H1 (cell line): ENCODE results near the gene CCDC51. TPM values are rescaled to one million over a fixed set of nuclear protein-coding genes. Genes with fewer than 3 reads are reported as not detected.

Source experiments
- CTCF ChIA-PET: fragments of 300-600 bp; sonication (Branson Sonifier 250); formaldehyde crosslinking; loops from one replicate; lab custom pipeline; 2021; ENCODE audit not compliant: partially characterized antibody; lab: Charles Lee
- POLR2A ChIA-PET: fragments of 300-600 bp; sonication (Branson Sonifier 250); formaldehyde crosslinking; loops from one replicate; lab custom pipeline; 2021; ENCODE audit warnings: inconsistent platforms; ENCODE audit not compliant: partially characterized antibody; lab: Charles Lee
- DNase-seq, 2 experiments: peaks; one replicate each; pipeline versions ENCODE4 v3.0.0 to v3.0.0-alpha.2; 2010 to 2022; ENCODE audit warnings: low spot score in 2 of 2, low read depth in 1 of 2, mixed read lengths in 1 of 2
- FAIRE-seq: peaks from 2 replicates; lab custom pipeline; 2011; peaks lifted over from hg19 to GRCh38; lab: Jason Lieb, UNC
- H2AFZ ChIP-seq: 2 replicates; pipeline ENCODE4 v1.8.1; 2012; ENCODE audit warnings: low read length, inconsistent platforms
- H2AK5ac ChIP-seq: 2 replicates; pipeline ENCODE4 v1.6.1; 2013; ENCODE audit warnings: low read depth, low read length
- H2BK120ac ChIP-seq: replicated peaks from 2 replicates; pipeline ENCODE3; 2013; ENCODE audit warnings: low read depth, low read length, inconsistent platforms
- H2BK12ac ChIP-seq: 2 replicates; pipeline ENCODE4 v1.6.1; 2013; ENCODE audit warnings: low read depth, low read length
- H2BK15ac ChIP-seq: 2 replicates; pipeline ENCODE4 v1.6.1; 2013; ENCODE audit warnings: low read length
- H2BK20ac ChIP-seq: 2 replicates; pipeline ENCODE4 v1.6.1; 2013; ENCODE audit warnings: low read length
- H2BK5ac ChIP-seq: 2 replicates; pipeline ENCODE4 v1.6.1; 2013; ENCODE audit warnings: low read depth, low read length
- H3K14ac ChIP-seq: 2 replicates; pipeline ENCODE4 v1.6.1; 2013; ENCODE audit warnings: inconsistent platforms; ENCODE audit not compliant: insufficient read length
- H3K18ac ChIP-seq: 2 replicates; pipeline ENCODE4 v1.6.1; 2013; ENCODE audit warnings: low read length; ENCODE audit errors: extremely low read depth
- H3K23ac ChIP-seq: 2 replicates; pipeline ENCODE4 v1.6.1; 2013; ENCODE audit warnings: inconsistent platforms; ENCODE audit not compliant: insufficient read length
- H3K23me2 ChIP-seq: 2 replicates; pipeline ENCODE4 v1.6.1; 2013; ENCODE audit warnings: low read depth, low read length
- H3K27ac ChIP-seq: 2 replicates; pipeline ENCODE4 v1.6.1; 2011; ENCODE audit warnings: low read depth, low read length, inconsistent platforms
- H3K27me3 ChIP-seq, 4 experiments: replicated peaks in 1 of 4; 1 replicate in 1 of 4; 2 replicates in 3 of 4; pipeline versions ENCODE4 v1.6.1 to v1.8.1; 2011 to 2013; ENCODE audit warnings: low read length in 3 of 4, mild to moderate bottlenecking in 3 of 4, inconsistent platforms in 2 of 4, mixed read lengths in 2 of 4, moderate library complexity in 1 of 4; ENCODE audit not compliant: control insufficient read depth in 3 of 4, insufficient read depth in 3 of 4; ENCODE audit errors: extremely low read depth in 1 of 4
- H3K36me3 ChIP-seq, 4 experiments: 2 replicates each; pipeline versions ENCODE4 v1.6.1 to v1.8.1; 2011 to 2013; ENCODE audit warnings: mild to moderate bottlenecking in 4 of 4, low read length in 3 of 4, moderate library complexity in 2 of 4, control low read depth in 1 of 4, inconsistent platforms in 1 of 4; ENCODE audit not compliant: insufficient read depth in 4 of 4, control insufficient read depth in 2 of 4
- H3K4ac ChIP-seq: replicated peaks from 2 replicates; pipeline ENCODE3; 2013; ENCODE audit warnings: low read length, low read depth, mixed read lengths, inconsistent platforms; ENCODE audit not compliant: insufficient read length
- H3K4me1 ChIP-seq, 4 experiments: replicated peaks in 1 of 4; 1 replicate in 1 of 4; 2 replicates in 3 of 4; pipeline versions ENCODE4 v1.6.1 to v1.8.1; 2011 to 2013; ENCODE audit warnings: low read length in 3 of 4, inconsistent platforms in 2 of 4, mixed read lengths in 1 of 4; ENCODE audit not compliant: insufficient read depth in 4 of 4, control insufficient read depth in 3 of 4
- H3K4me2 ChIP-seq, 2 experiments: 2 replicates each; pipeline versions ENCODE4 v1.6.1 to v1.8.1; 2011 to 2013; ENCODE audit warnings: low read depth in 2 of 2, low read length in 2 of 2, control low read depth in 1 of 2, inconsistent platforms in 1 of 2, mild to moderate bottlenecking in 1 of 2; ENCODE audit not compliant: insufficient read depth in 1 of 2
- H3K4me3 ChIP-seq, 4 experiments: fragments of 200-600, 300-600 bp in 1 of 4; sonication (generic), shearing (Covaris generic), sonication (Bioruptor Twin) in 1 of 4; 2 replicates each; pipeline versions ENCODE4 v1.5.1 to v1.8.1; 2011 to 2016; ENCODE audit warnings: low read length in 4 of 4, low read depth in 3 of 4, control low read depth in 2 of 4, inconsistent platforms in 2 of 4, mild to moderate bottlenecking in 2 of 4, mixed read lengths in 1 of 4, moderate library complexity in 1 of 4; ENCODE audit not compliant: insufficient read depth in 2 of 4; ENCODE audit errors: extremely low read depth in 1 of 4
- H3K56ac ChIP-seq: replicated peaks from 2 replicates; pipeline ENCODE3; 2013; ENCODE audit warnings: low read depth, mild to moderate bottlenecking, mixed read lengths, low read length, inconsistent platforms; ENCODE audit not compliant: insufficient read length
- H3K79me1 ChIP-seq: 2 replicates; pipeline ENCODE4 v1.6.1; 2013; ENCODE audit warnings: low read depth, low read length, control low read depth
- H3K79me2 ChIP-seq, 2 experiments: 2 replicates each; pipeline versions ENCODE4 v1.6.1 to v1.8.1; 2012 to 2013; ENCODE audit warnings: low read length in 2 of 2, mild to moderate bottlenecking in 2 of 2, inconsistent platforms in 1 of 2; ENCODE audit not compliant: insufficient read depth in 2 of 2, control insufficient read depth in 1 of 2
- H3K9ac ChIP-seq, 4 experiments: replicated peaks in 1 of 4; 1 replicate in 1 of 4; 2 replicates in 3 of 4; pipeline versions ENCODE4 v1.6.1 to v1.8.1; 2011 to 2013; ENCODE audit warnings: low read depth in 3 of 4, low read length in 3 of 4, control low read depth in 2 of 4, mild to moderate bottlenecking in 2 of 4, moderate library complexity in 2 of 4, inconsistent platforms in 1 of 4; ENCODE audit errors: extremely low read depth in 1 of 4
- H3K9me3 ChIP-seq, 2 experiments: 2 replicates each; pipeline versions ENCODE4 v1.6.1 to v1.8.1; 2012 to 2013; ENCODE audit warnings: mild to moderate bottlenecking in 2 of 2, moderate library complexity in 2 of 2, control low read depth in 1 of 2, inconsistent platforms in 1 of 2, low read depth in 1 of 2, low read length in 1 of 2, mixed read lengths in 1 of 2; ENCODE audit not compliant: insufficient read depth in 2 of 2
- H4K20me1 ChIP-seq, 2 experiments: replicated peaks in 1 of 2; 2 replicates each; pipeline versions ENCODE3 to v1.8.1; 2011 to 2013; ENCODE audit warnings: inconsistent platforms in 2 of 2, low read length in 2 of 2, mild to moderate bottlenecking in 1 of 2; ENCODE audit not compliant: insufficient read depth in 2 of 2, control insufficient read depth in 1 of 2
- H4K5ac ChIP-seq: 2 replicates; pipeline ENCODE4 v1.6.1; 2013; ENCODE audit warnings: low read length, low read depth, mixed read lengths, inconsistent platforms; ENCODE audit not compliant: insufficient read length
- H4K8ac ChIP-seq: 2 replicates; pipeline ENCODE4 v1.8.0; 2013; ENCODE audit warnings: mild to moderate bottlenecking, moderate library complexity, low read length, inconsistent platforms; ENCODE audit not compliant: insufficient read depth; ENCODE audit errors: extremely low read depth
- H4K91ac ChIP-seq: replicated peaks from 2 replicates; pipeline ENCODE3; 2013; ENCODE audit warnings: low read length, mixed read lengths, inconsistent platforms; ENCODE audit not compliant: insufficient read length
- CTCF ChIP-seq, 3 experiments: IDR thresholded peaks; 1 replicate in 2 of 3; 2 replicates in 1 of 3; pipeline versions ENCODE4 v1.5.1 to v1.6.1; 2011; ENCODE audit warnings: low read length in 3 of 3, mild to moderate bottlenecking in 3 of 3, inconsistent platforms in 2 of 3, low read depth in 1 of 3, moderate library complexity in 1 of 3; ENCODE audit not compliant: insufficient read depth in 1 of 3; ENCODE audit errors: control extremely low read depth in 1 of 3
- NRF1 ChIP-seq: IDR thresholded peaks from 2 replicates; pipeline ENCODE4 v1.6.1; 2011; ENCODE audit warnings: mild to moderate bottlenecking, low read depth, low read length, improper control_type of control experiment
- RAD21 ChIP-seq, 2 experiments: IDR thresholded peaks in 1 of 2; conservative IDR thresholded peaks in 1 of 2; 2 replicates each; pipeline ENCODE4 v1.6.1; 2011; ENCODE audit warnings: low read depth in 2 of 2, low read length in 2 of 2, improper control_type of control experiment in 1 of 2, inconsistent platforms in 1 of 2, mild to moderate bottlenecking in 1 of 2, moderate library complexity in 1 of 2
- WGBS, 2 experiments: shearing (Covaris generic) in 1 of 2; methylation state at CpG; one replicate each; pipeline versions ENCODE4 v1.1.6 to v1.1.7; 2013 to 2015; ENCODE audit warnings: low lambda C conversion rate in 2 of 2, mixed read lengths in 2 of 2, inconsistent platforms in 1 of 2, low coverage in 1 of 2, missing lambda C conversion rate in 1 of 2; ENCODE audit not compliant: insufficient replicate concordance in 2 of 2, insufficient coverage in 1 of 2, insufficient read length in 1 of 2; ENCODE audit errors: extremely low coverage in 1 of 2, missing lambda C conversion rate in 1 of 2; 5-methylcytosine and 5-hydroxymethylcytosine counted together
- polyA plus RNA-seq, 7 experiments: library from polyadenylated mRNA; depleted of rRNA in 3 of 7; stranded (reverse) in 5 of 7; unstranded in 2 of 7; fragments of >200 nt in 5 of 7; fragments of 200-250 nt in 2 of 7; gene quantifications; 1 replicate in 5 of 7; 2 replicates in 1 of 7; 4 replicates in 1 of 7; pipeline versions ENCODE4 v1.2.1 to v1.2.3, GENCODE V29; 2011 to 2013; ENCODE audit warnings: missing spikeins in 2 of 7, mixed read lengths in 2 of 7
- total RNA-seq: library from RNA; stranded (reverse); fragmentation: NEBNext Ultra II Directional; extraction: Animal tissue kit (Norgen Biotek cat#: 25700); gene quantifications from 2 replicates; pipeline ENCODE4 v1.2.1, GENCODE V29; 2021

The CCDC51 gene
- total and polyA plus RNA-seq, 2 of the 8 experiments (the other 6 are each of a cell fraction or from before 2014, with no cell fraction given): 21.3 to 21.4 TPM

GRCh38 chr3:48422272-48422671 is 17.6 kb downstream of the CCDC51 start:
- Histone ChIP-seq H3K36me3 (peaks cover 28 to 38% (median 30%) of the 10 kb centered on the region in 4 experiments; a peak in 7 of 8 replicates), H4K8ac (no peak overlapping the region), H2AFZ (no peak overlapping the region), H3K9me3 (no peaks in the 10 kb centered on the region), H3K79me1 (peaks cover 38% of the 10 kb centered on the region), H2BK120ac (no peak overlapping the region), H3K9ac (no peak overlapping the region), H3K4me1 (peaks cover 0 to 22% (median 4%) of the 10 kb centered on the region in 4 experiments; a peak in 6 of 7 replicates), H3K4ac (no peak overlapping the region), H2BK20ac (no peak overlapping the region), H3K23me2 (peaks cover 3% of the 10 kb centered on the region; the same call in 1 of the 2 replicates), H2BK12ac (no peak overlapping the region), H3K27ac (no peak overlapping the region), H3K27me3 (no peaks in the 10 kb centered on the region), H4K20me1 (peaks cover 28 to 52% of the 10 kb centered on the region in 2 experiments), H3K4me3 (no peak overlapping the region), H3K56ac (no peak overlapping the region), H3K14ac (no peak overlapping the region), H3K4me2 (no peak overlapping the region), H4K5ac (no peak overlapping the region), H3K23ac (no peak overlapping the region), H4K91ac (no peak overlapping the region), H2AK5ac (no peak overlapping the region), H3K79me2 (peaks cover 21 to 54% of the 10 kb centered on the region in 2 experiments), H2BK15ac (no peak overlapping the region), H3K18ac (no peak overlapping the region), H2BK5ac (no peak overlapping the region)
- POLR2A ChIA-PET: interaction anchor here (0.6 to 31.5 kb wide), 6 partner anchors 9 to 178 kb away, joined by 3 to 650 read pairs (median 46); partner anchors contain the start of genes ATRIP, CCDC51 and TMA7
- FAIRE-seq: no peak
- WGBS, 2 experiments: 84% methylated on average over 3 of the region's 3 CpGs; no CpG with 5 or more reads in 1 of the 2 experiments
- TF ChIP-seq RAD21 (IDR thresholded peaks at IDR 0.05 in 1 of 2, conservative IDR thresholded peaks at IDR 0.05 in 1 of 2; ENCODE audit: low read depth in 2 of 2, low read length in 2 of 2) (peak; percentile 7 to 10; a peak in 1 of 4 replicates), CTCF (IDR thresholded peaks at IDR 0.05; ENCODE audit: control extremely low read depth in 1 of 3, insufficient read depth in 1 of 3, low read depth in 1 of 3, low read length in 3 of 3) (peak in 1 of 3 experiments; percentile 28; a peak in 1 of 4 replicates), NRF1 (no peak)
- CTCF ChIA-PET: interaction anchor here (0.6 to 6.9 kb wide), 14 partner anchors 7 to 1267 kb away, joined by 3 to 95 read pairs (median 5); partner anchors contain the start of genes CCDC51, MST1 and RNF123
- no peak for DNase-seq
